Mucosa of rectum (tissue), 2 donors: ENCODE data around the gene USP36.
A peak's percentile ranks its signal among the peaks of the same experiment; 100 is the strongest.

Experiments used
- H3K27ac ChIP-seq, 2 donors: one replicate each; pipeline ENCODE4 v1.7.0; 2013; ENCODE audit warnings: inconsistent platforms in 2 of 2, low read depth in 2 of 2, low read length in 2 of 2
- H3K27me3 ChIP-seq, 2 donors: one replicate each; pipeline ENCODE4 v1.7.0; 2013; ENCODE audit warnings: low read length in 2 of 2; ENCODE audit not compliant: control insufficient read depth in 2 of 2, insufficient read depth in 2 of 2
- H3K36me3 ChIP-seq, 2 donors: one replicate each; pipeline ENCODE4 v1.7.0; 2013; ENCODE audit warnings: low read length in 2 of 2; ENCODE audit not compliant: control insufficient read depth in 2 of 2, insufficient read depth in 2 of 2
- H3K4me1 ChIP-seq, 2 donors: one replicate each; pipeline ENCODE4 v1.7.0; 2013; ENCODE audit warnings: low read length in 2 of 2, mild to moderate bottlenecking in 1 of 2; ENCODE audit not compliant: control insufficient read depth in 2 of 2, insufficient read depth in 2 of 2
- H3K4me3 ChIP-seq, 2 donors: one replicate each; pipeline ENCODE4 v1.7.0; 2013; ENCODE audit warnings: low read length in 2 of 2
- H3K9ac ChIP-seq, 2 donors: one replicate each; pipeline ENCODE4 v1.7.0; 2013; ENCODE audit warnings: low read length in 2 of 2, low read depth in 1 of 2, mild to moderate bottlenecking in 1 of 2
- H3K9me3 ChIP-seq, 2 donors: one replicate each; pipeline ENCODE4 v1.7.0; 2013; ENCODE audit warnings: low read length in 2 of 2; ENCODE audit not compliant: control insufficient read depth in 2 of 2
- donor health status: healthy.
- donor health status: Normal muscosa, but diverticular disease.

The USP36 gene

GRCh38 chr17:78826836-78827509, 13.6 kb downstream of the USP36 start:
- no peaks in the 10 kb centered on the region for H3K9me3 ChIP-seq
- H3K4me3 ChIP-seq, result no peak overlapping the region
- H3K9ac ChIP-seq, result no peak overlapping the region
- H3K36me3 ChIP-seq, result peaks cover 56 to 81% of the 10 kb centered on the region in 2 donors
- no peaks in the 10 kb centered on the region for H3K27me3 ChIP-seq
- H3K27ac ChIP-seq, result no peak overlapping the region
- H3K4me1 ChIP-seq, result no peaks in the 10 kb centered on the region

- H3K4me3 ChIP-seq, result no peak overlapping the region
- H3K36me3 ChIP-seq, result peaks cover 58 to 80% of the 10 kb centered on the region in 2 donors
- H3K27me3 ChIP-seq, result no peaks in the 10 kb centered on the region
- no peak overlapping the region for H3K9ac ChIP-seq
- no peak overlapping the region for H3K27ac ChIP-seq
- H3K9me3 ChIP-seq, result no peaks in the 10 kb centered on the region
- H3K4me1 ChIP-seq, result no peaks in the 10 kb centered on the region
Measured at GRCh38 chr17:78826421-78826820, 14.2 kb downstream of the USP36 start.

- H3K4me3 ChIP-seq, result no peak overlapping the region
- H3K27ac ChIP-seq, result no peak overlapping the region
- H3K9me3 ChIP-seq, result no peaks in the 10 kb centered on the region
- no peak overlapping the region for H3K9ac ChIP-seq
- no peaks in the 10 kb centered on the region for H3K4me1 ChIP-seq
- no peaks in the 10 kb centered on the region for H3K27me3 ChIP-seq
- H3K36me3 ChIP-seq, result peaks cover 59 to 82% of the 10 kb centered on the region in 2 donors
Measured at GRCh38 chr17:78825696-78826095, 14.9 kb downstream of the USP36 start.

- Histone ChIP-seq H3K27ac (no peak overlapping the region), H3K27me3 (no peaks in the 10 kb centered on the region), H3K9ac (no peak overlapping the region), H3K9me3 (no peaks in the 10 kb centered on the region), H3K4me3 (no peak overlapping the region), H3K4me1 (no peaks in the 10 kb centered on the region), H3K36me3 (peaks cover 62 to 87% of the 10 kb centered on the region in 2 donors)
Measured at GRCh38 chr17:78824240-78824639, 16.4 kb downstream of the USP36 start.

GRCh38 chr17:78823282-78824046, 17.1 kb downstream of the USP36 start:
- H3K27ac ChIP-seq, result no peak overlapping the region
- H3K4me1 ChIP-seq, result peaks cover under 1 to 3% of the 10 kb centered on the region in 2 donors
- no peak overlapping the region for H3K4me3 ChIP-seq
- H3K9ac ChIP-seq, result no peak overlapping the region
- H3K36me3 ChIP-seq, result peaks cover 61 to 85% of the 10 kb centered on the region in 2 donors
- H3K9me3 ChIP-seq, result no peaks in the 10 kb centered on the region
- no peaks in the 10 kb centered on the region for H3K27me3 ChIP-seq

- H3K27ac ChIP-seq, result no peak overlapping the region
- H3K9ac ChIP-seq, result no peak overlapping the region
- no peaks in the 10 kb centered on the region for H3K9me3 ChIP-seq
- no peak overlapping the region for H3K4me3 ChIP-seq
- H3K27me3 ChIP-seq, result no peaks in the 10 kb centered on the region
- H3K4me1 ChIP-seq, result peaks cover 2 to 4% of the 10 kb centered on the region in 2 donors
- H3K36me3 ChIP-seq, result peaks cover 61 to 86% of the 10 kb centered on the region in 2 donors
Measured at GRCh38 chr17:78822552-78822951, 18.1 kb downstream of the USP36 start.

- H3K27me3 ChIP-seq, result no peaks in the 10 kb centered on the region
- H3K9me3 ChIP-seq, result no peaks in the 10 kb centered on the region
- H3K36me3 ChIP-seq, result peaks cover 61 to 89% of the 10 kb centered on the region in 2 donors
Measured at GRCh38 chr17:78821961-78822360, 18.7 kb downstream of the USP36 start.

GRCh38 chr17:78820841-78821240, 19.8 kb downstream of the USP36 start:
- Histone ChIP-seq H3K27me3 (no peaks in the 10 kb centered on the region), H3K9me3 (no peaks in the 10 kb centered on the region), H3K4me3 (no peak overlapping the region), H3K4me1 (peaks cover 2 to 4% of the 10 kb centered on the region in 2 donors), H3K36me3 (peaks cover 64 to 89% of the 10 kb centered on the region in 2 donors), H3K9ac (no peak overlapping the region), H3K27ac (no peak overlapping the region)

More at GRCh38 chr17:78821961-78822360, 18.7 kb downstream of the USP36 start:
- Histone ChIP-seq H3K4me3 (no peak overlapping the region), H3K9ac (no peak overlapping the region), H3K4me1 (peaks cover 2 to 4% of the 10 kb centered on the region in 2 donors), H3K27ac (no peak overlapping the region)

GRCh38 chr17:78819806-78820792, 20.5 kb downstream of the USP36 start:
- peak overlapping the region in 1 of 2 donors; percentile 67 for H3K27ac ChIP-seq

More at GRCh38 chr17:78819806-78820792, 20.5 kb downstream of the USP36 start:
- no peaks in the 10 kb centered on the region for H3K27me3 ChIP-seq
- no peak overlapping the region for H3K9ac ChIP-seq
- H3K9me3 ChIP-seq, result no peaks in the 10 kb centered on the region
- H3K4me3 ChIP-seq, result no peak overlapping the region
- H3K36me3 ChIP-seq, result peaks cover 67 to 88% of the 10 kb centered on the region in 2 donors
- H3K4me1 ChIP-seq, result peaks cover 2 to 4% of the 10 kb centered on the region in 2 donors
